HG03520 (cell line): ENCODE measurements around the gene BSPRY.
"Not testable (repeated sequence)": the region's sequence is repeated elsewhere in the genome, so short reads cannot be mapped to it uniquely, and the experiment has no call there.

Source experiments
- ATAC-seq: cut with Tn5 transposase; IDR thresholded peaks from one replicate; pipeline ENCODE4 v1.9.1; 2021; ENCODE audit warnings: mild to moderate bottlenecking, moderate library complexity; ENCODE audit not compliant: unreplicated experiment

Gene BSPRY

GRCh38 chr9:113368982-113369854 lies 19.9 kb downstream of the BSPRY start:
- no peak for ATAC-seq

DNA sequence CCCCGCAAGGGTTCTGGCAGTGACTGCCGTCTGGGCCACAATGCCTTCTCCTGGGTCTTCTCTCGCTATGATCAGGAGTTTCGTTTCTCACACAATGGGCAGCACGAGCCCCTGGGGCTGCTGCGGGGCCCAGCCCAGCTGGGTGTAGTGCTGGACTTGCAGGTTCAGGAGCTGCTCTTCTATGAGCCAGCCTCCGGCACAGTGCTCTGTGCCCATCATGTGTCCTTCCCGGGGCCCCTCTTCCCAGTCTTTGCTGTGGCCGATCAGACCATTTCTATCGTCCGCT lies 20.5 kb downstream of the BSPRY start:
- no peak for ATAC-seq

GRCh38 chr9:113370806-113371325 lies 21.5 kb downstream of the BSPRY start:
- ATAC-seq, result no peak

- ATAC-seq, result no peak
These were observed 22.7 kb downstream of the BSPRY start for GRCh38 chr9:113372059-113372458.

- no peak for ATAC-seq
These were observed 23.9 kb downstream of the BSPRY start for GRCh38 chr9:113373256-113373655.

- ATAC-seq, result no peak
These were observed 24.5 kb downstream of the BSPRY start for GRCh38 chr9:113373676-113374392.

- ATAC-seq, result no peak
These were observed 26.0 kb downstream of the BSPRY start for GRCh38 chr9:113375057-113376023.

- peak; percentile 66 for ATAC-seq
These were observed 27.6 kb downstream of the BSPRY start, which contains the start of gene HDHD3 for GRCh38 chr9:113376634-113377567. Gene HDHD3 (minus strand): TSS chr9:113376986. CDS start chr9:113374354, 2,632 bp downstream.

DNA sequence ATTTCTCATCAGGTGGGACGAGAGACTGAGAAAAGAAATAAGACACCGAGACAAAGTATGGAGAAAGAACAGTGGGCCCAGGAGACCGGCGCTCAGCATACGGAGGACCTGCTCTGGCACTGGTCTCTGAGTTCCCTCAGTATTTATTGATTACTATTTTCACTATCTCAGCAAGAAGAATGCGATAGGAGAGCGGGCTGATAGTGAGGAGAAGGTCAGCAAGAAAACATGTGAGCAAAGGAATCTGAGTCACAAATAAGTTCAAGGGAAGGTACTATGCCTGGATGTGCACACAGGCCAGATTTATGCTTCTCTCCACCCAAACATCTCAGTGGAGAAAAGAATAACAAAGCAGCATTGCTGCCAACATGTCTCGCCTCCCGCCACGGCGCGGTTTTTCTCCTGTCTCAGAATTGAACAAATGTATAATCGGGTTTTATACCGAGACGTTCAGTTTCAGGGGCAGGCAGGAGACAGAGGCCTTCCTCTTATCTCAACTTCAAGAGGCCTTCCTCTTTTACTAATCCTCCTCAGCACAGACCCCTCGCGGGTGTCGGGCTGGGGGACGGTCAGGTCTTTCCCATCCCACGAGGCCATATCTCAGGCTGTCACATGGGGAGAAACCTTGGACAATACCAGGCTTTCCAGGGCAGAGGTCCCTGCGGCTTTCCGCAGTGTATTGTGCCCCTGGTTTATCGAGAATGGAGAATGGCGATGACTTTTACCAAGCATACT lies 29.9 kb downstream of the BSPRY start:
- ATAC-seq, result not testable (repeated sequence)

GRCh38 chr9:113379829-113380210 lies 30.5 kb downstream of the BSPRY start:
- not testable (repeated sequence) for ATAC-seq

- peak; percentile 37 for ATAC-seq
These were observed 31.6 kb downstream of the BSPRY start for GRCh38 chr9:113380869-113381378.

GRCh38 chr9:113381441-113381840 lies 32.1 kb downstream of the BSPRY start:
- not testable (repeated sequence) for ATAC-seq

GRCh38 chr9:113381909-113382411 lies 32.6 kb downstream of the BSPRY start:
- no peak for ATAC-seq

- ATAC-seq, result no peak
These were observed 37.4 kb downstream of the BSPRY start for GRCh38 chr9:113386571-113387393.

DNA sequence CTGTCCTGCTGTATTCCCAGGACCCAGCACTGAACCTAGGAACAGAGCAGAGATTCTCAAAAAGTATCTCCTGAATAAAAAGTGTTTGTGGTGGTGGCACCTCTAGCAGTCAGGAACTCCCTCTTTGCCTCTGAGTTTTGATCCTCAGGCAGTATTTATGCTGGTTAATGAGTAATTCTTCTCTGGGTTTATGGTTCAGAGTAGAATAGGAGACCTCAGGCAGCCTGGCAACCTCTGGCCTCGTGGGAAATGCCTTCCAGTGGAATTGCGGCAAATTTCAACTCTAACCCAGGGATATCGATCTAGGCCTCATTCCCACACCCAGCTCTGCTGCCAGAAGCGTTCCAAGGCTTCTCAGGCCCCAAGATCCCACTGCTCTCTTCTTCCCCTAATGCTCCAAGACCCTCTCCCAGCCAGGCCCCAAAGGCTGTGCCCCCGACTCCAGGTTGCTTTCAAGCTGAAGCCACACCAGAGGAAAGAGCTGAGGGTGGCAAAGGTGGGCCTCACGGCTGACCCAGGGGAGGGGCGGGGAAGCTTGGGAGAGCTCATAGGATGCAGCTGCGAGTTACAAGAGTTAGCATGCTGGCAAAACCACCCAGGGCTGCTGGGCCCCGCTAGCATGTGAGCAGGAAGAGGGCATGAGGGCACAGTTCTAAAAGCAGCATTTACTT lies 38.4 kb downstream of the BSPRY start:
- ATAC-seq, result no peak

DNA sequence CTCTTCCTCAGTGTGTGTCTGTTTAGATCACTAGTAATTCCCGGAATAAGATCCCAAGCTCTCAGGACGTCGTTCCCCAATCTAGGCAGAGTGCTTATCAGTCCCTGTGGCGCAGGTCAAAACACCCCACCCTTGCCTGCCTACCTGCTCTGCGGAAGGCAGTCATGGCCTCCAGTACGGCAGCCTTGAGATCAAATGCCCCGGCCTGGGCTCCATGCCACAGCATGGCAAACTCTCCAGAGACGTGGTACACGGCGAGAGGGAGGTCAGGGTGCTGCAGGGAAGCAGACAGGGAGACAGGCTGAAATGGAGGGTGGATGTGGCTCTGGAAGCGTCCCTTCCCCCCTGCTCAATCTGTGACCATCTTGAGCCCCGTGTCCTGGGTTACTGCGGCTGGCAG lies 39.5 kb downstream of the BSPRY start:
- no peak for ATAC-seq

DNA sequence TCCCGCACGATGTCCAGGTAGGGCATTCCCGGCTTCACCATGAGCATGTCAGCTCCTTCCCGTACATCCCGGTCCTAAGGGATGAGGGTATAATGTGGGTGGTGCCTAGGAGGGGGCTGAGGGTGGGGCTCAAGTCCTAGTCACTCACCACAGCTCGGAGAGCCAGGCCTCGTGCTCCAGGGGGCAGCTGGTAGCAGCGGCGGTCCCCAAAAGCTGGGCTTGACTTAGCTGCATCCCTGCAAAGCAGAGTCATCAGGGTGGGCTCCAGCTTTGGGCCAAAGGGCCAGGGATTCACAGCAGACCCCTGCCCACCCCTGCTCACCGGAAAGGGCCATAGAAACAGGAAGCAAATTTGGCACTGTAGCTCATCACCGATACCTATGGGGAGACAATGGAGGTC lies 40.1 kb downstream of the BSPRY start:
- ATAC-seq, result no peak
